ENCODE results near the gene DIO3.
"Not testable (repeated sequence)": the region's sequence is repeated elsewhere in the genome, so short reads cannot be mapped to it uniquely, and the experiment has no call there.

The DIO3 gene

DNA sequence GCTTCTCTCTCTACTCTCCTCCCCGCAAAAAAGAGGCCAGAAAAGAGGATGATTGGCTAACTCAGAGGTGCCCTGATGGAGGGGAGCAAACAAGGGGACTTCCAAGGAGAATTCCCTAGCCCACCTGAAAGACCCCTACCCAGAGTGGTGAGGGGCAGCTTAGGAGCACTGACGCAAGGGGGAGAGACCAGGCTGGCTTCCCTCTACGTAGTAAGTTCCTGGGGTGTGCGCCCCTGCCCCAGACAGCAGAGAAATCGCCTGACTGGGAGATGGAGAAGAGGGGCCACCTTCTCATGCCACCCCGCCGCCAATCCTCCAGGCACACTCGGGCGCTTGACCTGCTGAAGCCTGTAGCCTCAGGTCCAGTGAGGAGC lies 2.1 kb upstream of the DIO3 start:
- no peak for DNase-seq (ENCODE audit: low read depth in 3 of 3)

DNA sequence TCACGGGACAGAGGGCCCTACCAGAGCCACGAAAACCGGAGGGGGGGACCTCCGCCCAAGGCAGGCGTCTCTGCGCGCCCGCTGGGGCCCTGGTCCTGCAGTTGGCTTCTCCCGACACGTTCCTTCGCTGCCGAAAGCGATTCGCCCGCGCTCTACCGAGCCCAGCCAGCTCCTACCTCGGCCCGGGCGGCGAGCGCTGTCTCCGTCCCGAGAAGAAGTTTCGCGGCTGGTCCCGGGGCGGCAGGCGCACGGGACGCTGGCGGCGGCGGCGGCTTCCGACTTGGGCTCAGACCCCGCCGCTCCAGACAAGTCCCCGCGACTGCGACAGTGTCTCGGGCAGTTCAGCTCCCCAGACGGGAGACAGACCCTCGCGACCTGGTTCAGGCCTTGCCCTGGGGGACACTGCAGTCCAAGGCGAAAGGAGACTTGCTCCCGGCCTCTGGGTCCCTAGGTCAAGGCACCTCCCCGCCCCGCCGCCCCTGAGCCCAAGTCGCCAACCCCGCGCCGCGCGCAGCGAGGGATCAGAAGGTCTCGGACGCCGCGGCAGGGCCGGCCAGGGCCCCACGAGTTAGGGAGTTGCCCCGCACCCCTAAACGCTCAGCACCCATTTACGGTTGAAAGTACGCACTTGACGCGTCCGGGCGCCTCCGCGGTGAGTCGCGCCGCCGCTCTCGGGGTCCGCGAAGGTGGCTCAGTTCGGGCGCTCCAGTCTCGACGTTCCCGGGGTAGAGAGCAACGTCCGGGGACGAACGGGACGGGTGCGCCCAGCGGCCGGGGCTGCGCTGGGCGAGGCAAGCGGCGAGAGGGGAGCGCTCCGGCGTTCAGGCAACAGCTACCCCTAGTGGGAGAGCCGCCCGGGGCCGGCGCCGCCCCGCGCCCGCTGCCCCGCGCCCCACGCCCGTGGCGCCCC lies 1.4 kb upstream of the DIO3 start:
- DNase-seq (ENCODE audit: low read depth in 3 of 3), result no peak

DNA sequence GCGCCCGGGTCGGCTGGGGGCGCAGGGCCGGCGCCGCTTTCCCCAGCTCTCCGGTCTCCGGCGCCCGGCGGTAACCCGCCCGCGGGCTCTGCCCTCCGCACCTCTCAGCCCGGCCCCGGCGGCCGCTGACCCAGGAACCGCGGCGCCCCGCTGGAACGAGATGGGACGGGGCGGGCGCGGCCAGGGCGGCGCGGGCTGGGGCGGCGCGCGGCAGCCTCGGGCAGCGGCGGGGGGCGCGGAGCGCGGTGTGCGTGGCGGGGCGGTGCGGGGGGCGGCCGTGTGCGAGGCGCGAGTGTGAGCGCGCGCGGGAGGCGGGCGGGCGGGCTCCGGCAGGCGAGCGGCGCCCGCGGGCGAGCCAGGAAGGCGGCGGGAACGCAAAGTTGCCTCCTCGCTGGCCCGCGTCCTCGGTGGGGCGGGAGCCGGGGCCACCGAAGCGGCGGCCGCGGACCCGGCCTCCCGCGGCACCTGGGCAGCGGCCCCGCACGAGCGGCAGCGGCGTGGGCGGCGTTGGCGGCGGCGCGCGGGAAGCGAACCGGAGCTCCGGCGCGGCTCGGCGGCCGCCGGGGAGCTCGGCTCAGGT lies 671 bp upstream of the DIO3 start:
- DNase-seq (ENCODE audit: low read depth in 3 of 3), result no peak

DNA sequence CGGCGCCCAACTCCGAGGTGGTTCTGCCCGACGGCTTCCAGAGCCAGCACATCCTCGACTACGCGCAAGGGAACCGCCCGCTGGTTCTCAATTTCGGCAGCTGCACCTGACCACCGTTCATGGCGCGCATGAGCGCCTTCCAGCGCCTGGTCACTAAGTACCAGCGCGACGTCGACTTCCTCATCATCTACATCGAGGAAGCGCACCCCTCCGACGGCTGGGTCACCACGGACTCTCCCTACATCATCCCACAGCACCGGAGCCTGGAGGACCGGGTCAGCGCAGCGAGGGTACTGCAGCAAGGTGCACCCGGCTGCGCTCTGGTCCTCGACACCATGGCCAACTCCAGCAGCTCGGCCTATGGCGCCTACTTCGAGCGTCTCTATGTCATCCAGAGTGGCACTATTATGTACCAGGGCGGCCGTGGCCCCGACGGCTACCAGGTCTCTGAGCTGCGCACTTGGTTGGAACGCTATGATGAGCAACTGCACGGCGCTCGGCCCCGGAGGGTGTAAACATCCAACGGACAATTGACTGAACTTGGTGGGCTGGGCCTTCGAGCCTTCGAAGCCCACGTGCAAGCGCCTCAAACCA lies 699 bp downstream of the DIO3 start:
- no peak for DNase-seq (ENCODE audit: low read depth in 3 of 3)

DNA sequence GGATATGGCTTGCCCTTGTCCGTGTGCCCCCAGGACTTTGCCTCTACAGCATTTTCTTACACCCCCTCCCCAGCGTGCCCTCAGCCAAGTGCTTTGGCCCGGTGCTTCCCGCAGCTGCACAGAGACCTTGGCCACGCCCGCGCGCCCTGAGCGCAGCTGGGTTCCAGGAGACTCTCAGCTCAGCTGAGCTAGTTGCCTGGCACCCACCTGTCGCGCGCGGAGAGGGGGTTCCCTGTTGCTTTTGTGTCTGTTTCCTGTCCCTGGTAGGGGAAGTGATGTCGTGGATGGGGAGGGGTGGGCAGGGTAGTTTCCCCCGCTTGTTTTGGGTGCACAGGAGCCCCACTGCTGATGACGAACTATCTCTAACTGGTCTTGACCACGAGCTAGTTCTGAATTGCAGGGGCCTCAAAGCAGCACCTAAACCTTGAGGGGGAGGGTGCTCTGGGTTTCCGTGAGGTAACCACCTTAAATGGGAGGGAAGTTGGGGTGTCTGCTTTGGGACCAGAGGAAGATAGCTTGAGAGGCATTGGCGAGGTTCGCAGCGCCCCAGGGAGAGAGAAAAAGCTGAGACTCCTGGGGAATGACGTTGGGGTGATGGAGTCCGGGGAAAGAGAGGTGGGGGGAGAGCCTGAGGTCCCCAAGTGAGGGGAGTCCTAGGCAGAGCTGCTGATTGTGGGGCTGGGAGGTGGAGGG lies 1.5 kb downstream of the DIO3 start:
- no peak for DNase-seq (ENCODE audit: low read depth in 3 of 3)

DNA sequence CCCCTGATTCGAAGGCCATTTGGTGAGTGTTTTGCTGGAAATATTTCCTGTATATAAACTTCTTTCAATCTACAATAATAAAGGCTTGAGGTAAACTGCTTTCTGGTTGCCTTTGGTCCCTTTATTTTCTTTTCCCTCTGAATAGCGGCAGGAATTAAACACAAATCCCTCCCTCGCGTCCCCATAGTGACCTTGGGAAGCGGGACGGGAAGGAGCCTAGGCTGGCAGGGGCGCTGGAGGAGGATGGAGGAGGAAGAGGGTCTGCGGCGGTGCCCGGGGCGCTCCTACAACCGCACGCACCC lies 2.0 kb downstream of the DIO3 start:
- no peak for DNase-seq (ENCODE audit: low read depth in 3 of 3)

DNA sequence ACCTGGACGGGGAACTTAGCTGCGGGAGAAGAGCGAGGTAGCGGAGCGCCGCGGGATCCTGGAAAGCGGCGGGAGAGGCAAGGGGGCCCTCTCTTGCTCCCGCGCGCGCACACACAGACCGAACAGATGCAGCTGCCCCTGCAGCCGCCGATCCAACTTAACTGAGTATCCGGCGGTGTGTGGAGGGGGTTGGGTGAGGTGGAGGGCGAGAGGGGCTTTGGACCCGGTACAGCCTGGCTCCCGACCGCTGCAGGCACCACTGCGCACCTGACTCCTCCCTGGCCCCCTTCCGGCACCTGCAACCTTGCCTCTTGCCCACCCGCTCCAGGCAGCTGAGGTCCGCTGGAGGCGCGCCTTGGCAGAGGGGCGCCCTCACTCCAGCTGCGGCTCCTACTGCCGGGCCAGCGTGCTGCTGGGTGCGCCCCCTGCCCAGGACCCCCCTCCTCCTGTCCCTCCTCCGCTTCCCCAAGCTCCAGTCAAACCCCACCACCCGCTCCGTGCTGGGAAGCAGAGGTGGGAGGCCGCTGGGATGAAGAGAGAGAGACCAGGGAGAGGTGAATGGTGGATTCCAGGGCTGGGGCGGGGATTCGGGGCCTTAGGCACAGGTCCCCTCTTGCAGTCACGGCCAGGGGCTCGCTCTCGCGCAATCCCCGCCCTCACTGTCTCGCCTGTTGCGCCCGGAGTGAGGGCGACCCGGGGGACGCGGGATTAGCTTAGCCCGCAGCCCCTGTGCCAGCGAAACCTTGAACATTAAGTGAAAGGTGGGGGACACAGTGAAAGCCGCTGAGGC lies 2.6 kb downstream of the DIO3 start:
- no peak for DNase-seq (ENCODE audit: low read depth in 3 of 3)

DNA sequence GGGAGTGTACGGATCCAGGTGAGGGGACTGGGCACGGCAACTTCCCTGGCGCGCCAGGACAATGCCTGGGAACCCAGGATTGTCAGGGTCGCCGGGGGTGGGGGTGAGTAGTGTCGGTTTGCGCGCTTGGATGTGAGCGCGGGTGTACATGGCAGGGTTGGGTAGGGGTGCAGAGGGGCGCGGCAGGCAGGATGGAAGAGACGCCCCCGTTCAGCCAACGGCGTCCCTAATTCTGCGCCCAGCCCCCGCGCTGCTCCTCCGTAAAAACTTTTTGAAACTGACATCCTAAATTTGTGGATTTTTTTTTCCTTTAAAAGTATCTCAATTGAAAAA lies 3.1 kb downstream of the DIO3 start:
- DNase-seq (ENCODE audit: low read depth in 3 of 3), result no peak

DNA sequence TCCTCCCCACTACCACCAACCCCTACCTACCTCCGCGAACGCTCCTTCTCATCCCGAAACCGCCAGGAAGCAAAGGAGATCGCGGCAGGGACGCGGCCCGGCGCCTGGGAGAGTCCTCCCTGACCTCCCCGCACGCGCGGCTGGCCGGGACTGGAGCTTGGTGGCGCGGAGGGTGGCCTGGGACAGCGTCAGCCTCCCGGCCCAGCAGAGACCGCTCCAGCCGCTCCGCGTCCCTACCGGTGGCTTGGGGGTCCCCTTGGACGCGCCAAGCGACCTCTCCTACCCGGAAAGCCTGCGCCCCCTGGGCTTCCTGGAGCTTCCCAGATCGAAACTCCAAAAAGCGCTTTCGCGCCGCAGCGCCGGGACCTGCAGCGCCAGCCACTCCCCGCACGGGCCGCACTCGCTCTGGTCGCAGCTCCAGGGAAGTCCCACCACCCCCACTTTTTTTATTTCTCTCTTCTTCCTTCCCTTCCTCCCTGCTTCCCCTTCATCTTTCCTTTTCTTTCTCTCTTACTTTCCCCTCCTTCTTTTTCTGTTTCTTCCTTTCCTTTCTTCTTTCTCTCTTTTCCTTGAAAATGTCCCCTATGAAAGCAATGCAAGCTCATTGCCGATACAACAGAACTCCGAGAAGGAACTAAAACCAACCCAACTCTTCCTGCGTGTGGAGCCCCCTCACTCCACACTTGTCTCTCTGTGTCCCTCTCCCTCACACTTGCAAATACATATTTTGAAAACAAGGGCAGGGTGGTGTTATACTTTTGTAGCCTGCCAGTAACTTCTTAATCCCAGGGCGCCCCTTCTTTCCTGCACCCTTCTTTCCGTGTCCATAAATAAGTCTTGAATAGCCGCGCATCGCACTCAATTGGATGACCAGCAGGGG lies 3.8 kb downstream of the DIO3 start:
- no peak for DNase-seq (ENCODE audit: low read depth in 3 of 3)

DNA sequence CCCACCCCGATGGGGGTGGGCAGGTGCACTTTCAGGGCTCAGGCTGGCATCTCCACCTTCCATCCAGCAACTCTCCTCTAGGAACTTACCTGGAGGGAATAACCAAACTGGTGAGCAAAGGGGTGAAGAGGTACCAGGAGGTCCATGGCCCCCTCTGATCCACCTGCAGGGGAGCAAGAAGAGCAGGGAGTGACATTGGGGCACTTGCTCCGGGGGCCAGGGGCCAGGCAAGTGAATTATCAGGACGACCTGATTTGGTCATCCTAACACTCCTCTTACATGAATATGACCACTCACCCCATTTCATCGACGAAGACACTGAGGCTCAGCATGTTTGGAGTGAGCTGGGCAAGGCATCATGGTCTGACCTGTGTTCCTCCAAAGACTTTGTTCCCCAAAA lies 6.0 kb downstream of the DIO3 start:
- DNase-seq (ENCODE audit: low read depth in 3 of 3), result no peak

DNA sequence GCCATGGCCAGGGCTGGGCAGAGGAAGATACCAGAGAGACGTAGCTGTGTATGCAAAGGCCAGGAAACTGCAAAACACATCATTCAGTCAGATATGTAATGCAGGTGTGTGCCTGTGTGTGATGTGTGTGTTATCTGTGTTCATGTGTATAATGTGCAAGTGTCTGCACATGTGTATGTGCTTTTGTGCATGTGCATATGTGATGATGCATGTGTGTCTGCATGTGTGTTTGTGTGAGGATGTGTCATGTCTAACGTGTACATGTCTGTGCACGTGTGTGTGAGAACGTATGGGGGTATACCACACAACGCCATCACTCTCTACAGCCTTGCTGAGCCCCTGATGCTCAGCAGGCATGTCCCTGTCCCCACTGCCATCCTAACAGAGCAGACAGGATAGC lies 9.7 kb downstream of the DIO3 start:
- DNase-seq (ENCODE audit: low read depth in 3 of 3), result no peak

DNA sequence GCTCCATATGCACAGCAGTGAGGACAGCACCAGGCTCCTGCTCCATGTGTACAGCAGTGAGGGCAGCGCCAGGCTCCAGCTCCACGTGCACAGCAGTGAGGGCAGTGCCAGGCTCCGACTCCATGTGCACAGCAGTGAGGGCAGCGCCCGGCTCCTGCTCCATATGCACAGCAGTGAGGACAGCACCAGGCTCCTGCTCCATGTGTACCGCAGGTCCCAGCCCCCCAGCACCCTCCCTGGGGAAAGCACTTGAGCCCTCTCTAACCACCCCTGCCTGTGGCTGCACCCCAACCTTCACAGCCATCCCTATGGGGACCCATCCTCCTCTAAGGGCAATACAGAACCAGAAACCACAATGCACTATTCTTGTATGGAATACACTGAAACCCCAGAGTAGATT lies 11.2 kb downstream of the DIO3 start:
- not testable (repeated sequence) for DNase-seq (ENCODE audit: low read depth in 3 of 3)

DNA sequence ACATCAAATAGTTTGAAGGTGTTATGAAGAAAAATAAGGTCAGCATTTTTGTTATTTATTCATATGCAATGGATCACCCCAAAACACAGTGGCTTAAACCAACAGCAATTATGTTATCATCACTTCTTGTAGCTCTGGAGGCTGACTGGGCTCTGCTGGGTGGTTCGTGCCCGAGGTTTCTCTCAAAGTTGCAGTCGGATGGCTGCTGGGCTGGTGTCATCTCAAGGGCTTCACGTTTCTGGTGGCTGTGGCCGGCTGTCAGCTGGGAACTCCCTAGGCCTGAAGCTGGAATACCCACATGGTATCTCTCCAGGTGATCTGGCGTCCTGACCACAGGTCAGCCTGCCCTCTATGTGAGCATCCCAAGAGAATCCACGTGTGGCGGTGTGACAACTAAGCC lies 12.0 kb downstream of the DIO3 start:
- DNase-seq (ENCODE audit: low read depth in 3 of 3), result no peak

DNA sequence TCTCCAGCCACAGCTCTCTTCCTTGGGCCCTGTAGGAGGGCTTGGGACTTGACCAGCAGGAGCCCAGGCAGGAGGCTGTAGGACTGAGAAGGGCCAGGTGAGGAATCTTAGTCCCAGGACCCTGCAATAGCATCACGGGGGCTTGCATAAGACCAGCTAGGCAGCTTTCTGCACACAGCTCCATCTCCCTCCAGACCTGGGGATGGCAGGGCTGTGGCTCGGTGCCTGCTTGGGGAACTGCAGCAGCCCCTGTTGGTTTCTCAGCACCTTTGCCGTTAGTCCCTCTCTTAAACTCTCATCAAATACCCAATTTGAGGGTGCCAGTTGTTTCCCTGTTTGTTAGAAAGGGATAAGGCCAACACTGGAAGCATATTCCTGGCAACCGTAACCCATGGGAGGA lies 14.3 kb downstream of the DIO3 start:
- no peak for DNase-seq (ENCODE audit: low read depth in 3 of 3)

DNA sequence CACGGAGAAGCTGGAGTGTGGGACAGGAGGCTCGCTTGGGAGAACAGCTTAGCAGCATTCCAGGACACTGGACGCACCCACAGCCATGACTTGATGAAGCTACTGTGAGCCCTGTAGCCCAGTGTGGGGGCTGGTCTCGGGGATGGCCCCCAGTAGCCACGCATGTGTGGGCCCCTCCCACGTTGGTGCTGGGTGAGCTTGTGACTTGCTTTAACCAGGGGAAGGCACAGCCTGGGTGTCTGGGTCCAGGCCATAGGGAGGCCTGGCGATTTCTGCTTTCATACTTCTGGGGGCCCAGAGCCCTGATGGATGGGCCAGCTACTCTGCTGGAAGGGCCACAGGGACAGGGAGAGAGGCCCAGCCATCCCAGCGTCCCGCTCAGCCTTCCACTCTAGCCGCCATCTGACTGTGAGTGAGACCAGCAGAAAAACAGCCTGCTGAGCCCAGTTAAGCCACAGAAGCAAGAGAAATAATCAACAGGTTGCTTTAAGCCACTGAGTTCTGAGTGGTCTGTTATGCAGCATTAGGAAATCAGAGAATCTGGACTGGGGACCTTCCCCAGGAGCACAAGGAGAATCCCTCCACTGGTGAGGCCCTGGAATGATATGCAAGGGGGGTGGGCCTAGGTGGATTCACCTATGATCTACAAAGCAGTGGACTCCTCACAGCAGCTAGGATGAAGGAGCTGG lies 16.1 kb downstream of the DIO3 start:
- no peak for DNase-seq (ENCODE audit: low read depth in 3 of 3)

DNA sequence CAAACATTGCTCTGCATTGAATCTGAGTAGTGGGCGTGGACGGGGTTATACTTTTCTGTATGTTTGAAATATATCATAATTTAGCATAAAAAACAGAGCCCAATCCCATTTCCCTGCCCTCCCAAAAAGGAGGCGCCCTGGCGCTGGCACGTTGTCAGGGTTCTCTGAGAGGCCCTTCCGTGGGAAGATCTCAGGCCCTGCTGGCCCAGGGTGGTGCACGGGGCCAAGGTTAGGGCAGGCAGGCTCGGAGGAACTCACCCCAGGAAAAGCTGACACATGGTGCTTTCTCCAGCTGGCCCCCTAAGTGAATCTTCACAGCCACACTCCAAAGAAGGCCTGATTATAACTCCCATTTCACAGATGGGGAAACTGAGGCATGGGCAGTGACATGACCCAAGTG lies 17.2 kb downstream of the DIO3 start:
- no peak for DNase-seq (ENCODE audit: low read depth in 3 of 3)

DNA sequence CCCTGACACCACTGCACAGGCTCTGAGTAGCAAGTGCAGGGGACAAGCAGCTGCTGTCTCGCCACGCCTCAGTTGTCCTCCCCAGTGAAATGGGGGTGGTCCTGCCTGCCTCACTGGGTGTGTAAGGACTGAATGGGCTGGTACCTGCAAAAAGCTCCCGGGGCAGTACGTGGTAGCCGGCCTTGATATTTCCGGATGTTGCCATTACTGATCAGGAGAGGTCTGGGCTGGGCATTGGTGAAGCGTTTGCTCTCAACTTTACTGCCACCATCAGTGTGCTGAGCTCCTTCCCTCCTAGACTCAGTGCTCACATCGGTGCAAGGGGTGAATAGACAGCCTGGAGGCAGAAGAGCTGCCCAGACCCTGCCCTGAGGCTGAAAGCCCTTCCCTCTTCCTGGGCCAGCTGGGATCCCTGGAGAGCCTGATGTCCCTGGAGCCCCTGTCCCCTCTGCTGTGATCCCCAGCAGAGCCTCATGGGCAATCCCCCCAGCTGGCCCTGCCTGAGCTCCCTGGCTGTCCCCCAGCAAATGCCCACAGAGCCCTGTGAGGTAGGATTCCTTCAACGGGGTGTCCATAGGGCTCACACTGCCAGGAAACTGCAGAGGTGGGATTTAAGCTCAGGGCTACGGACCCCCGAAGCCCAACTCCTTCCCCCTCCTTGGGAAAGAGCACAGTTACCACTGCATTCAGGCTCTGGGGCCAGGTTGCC lies 18.2 kb downstream of the DIO3 start:
- DNase-seq (ENCODE audit: low read depth in 3 of 3), result no peak

DNA sequence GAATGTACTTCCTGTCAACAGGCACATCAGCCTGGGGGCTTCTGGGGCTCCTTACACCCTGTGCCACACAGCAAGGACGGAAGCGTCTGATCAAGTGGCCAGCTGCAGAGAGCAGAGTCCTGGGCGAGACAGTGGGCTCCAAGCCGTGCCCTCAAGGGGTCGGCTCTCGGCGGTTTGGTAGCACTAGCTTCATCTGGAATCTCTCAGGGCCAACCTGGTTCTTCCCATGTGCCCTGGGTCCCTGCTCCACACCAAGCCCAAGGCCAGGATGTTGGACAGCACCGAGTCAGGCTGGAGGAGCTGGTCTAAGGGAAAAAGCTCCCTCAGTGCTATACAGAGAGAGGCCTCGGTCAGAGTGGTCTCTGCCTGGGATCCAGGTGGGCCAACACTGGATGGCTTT lies 20.5 kb downstream of the DIO3 start:
- DNase-seq (ENCODE audit: low read depth in 3 of 3), result no peak

DNA sequence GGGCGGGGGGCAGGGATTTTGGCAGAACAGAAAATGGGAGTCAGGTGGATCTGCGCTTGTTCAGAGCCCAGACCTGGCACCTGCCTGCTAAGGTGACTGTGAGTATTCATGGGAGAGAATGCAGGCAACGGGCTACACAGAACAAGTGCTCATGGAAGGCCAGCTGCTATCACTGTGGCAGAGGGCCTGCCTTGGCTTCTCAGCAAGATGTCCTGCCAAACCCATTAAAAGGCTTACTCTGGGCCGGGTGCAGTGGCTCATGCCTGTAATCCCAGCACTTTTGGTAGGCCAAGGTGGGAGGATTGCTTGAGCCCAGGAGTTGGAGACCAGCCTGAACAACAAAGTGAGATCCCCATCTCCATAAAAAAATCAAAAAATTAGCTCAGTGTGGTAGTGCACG lies 21.0 kb downstream of the DIO3 start:
- DNase-seq (ENCODE audit: low read depth in 3 of 3), result no peak

All from stimulated activated CD4-positive, alpha-beta T cell treated with anti-CD3 and anti-CD28 coated beads, TNF-alpha, amount 100 ng/mL, for 4 hours (primary cell).